ENCODE measurements around the gene WNT10A. TPM values are rescaled to one million over a fixed set of nuclear protein-coding genes. Genes with fewer than 3 reads are reported as not detected.
"Not testable (repeated sequence)": the region's sequence is repeated elsewhere in the genome, so short reads cannot be mapped to it uniquely, and the experiment has no call there.

The WNT10A gene
- polyA plus RNA-seq, 4 donors: 0.98 to 1.2 (median 1.1) TPM

DNA sequence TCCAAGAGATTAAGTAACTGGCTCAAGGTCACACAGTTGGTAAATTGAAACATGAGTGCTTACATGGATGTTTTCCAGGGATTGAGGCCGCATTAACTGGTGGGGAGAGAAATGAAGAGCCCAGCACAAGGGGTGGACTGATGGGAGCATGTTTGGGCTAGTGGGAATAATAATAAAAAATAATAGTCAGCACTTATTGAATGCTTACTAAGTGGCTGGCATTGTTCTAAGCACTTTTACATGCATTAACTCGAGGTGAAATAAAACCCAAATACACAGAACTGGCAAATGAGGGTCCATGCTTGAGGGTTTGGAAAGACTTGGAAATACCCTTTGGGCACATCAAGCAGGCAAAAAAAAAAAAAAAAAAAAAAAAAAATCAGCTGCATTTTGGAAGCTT lies 44.8 kb downstream of the WNT10A start:
- DNase-seq (ENCODE audit: low read depth in 4 of 4, low spot score in 2 of 4): no peak

DNA sequence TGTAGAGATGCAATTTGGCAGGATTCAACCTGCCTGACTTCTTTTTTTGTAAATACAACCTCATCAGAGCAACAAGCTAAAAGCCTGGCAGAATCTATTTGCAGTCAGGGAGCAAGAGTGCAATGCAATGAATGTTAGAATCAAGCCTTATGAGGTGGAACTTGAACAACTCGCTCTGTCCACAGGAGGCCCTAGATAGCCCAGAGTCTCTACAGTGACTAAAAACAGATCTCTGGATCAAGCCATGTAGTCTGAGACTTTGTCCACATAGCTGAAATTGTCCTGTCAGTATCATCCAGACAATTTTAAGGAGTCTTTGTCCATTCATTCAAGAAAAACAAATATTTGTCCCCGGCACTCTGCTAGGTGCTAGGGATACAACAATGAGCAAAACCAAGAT lies 46.8 kb downstream of the WNT10A start:
- no peak for DNase-seq (ENCODE audit: low read depth in 4 of 4, low spot score in 2 of 4)

DNA sequence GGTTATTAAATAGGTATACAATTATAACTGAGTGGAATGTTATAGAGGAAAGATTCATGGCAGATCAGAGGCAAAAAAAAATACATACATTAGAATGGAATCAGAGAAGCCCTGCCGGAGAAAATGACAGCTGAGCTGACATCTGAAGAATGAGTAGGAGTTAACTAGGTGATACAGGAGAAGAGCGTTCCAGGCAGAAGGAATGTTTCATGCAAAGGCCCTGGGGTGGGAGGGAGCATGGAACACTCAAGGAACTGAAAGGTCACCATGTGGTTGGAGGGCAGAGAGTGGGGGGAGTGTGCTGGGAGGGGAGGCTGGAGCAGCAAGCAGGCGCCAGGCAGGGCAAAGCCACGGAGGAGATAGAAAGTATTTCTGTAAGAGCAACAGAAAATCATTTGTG lies 47.2 kb downstream of the WNT10A start:
- DNase-seq (ENCODE audit: low read depth in 4 of 4, low spot score in 2 of 4): no peak

DNA sequence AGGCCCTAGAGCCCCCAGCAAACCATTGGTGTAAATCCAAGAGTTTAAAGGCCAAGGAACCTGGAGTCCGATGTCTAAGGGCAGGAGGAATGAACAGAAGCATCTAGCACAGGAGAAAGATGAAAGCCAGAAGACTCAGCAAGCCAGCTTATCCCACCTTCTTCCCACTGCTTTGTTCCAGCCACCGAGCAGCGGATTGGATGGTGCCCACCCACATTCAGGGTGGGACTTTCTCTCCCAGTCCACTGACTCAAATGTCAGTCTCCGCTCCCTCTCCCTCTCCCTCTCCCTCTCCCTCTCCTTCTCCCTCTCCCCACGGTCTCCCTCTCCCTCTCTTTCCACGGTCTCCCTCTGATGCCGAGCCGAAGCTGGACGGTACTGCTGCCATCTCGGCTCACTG lies 49.8 kb downstream of the WNT10A start:
- not testable (repeated sequence) for DNase-seq (ENCODE audit: low read depth in 4 of 4, low spot score in 2 of 4)

DNA sequence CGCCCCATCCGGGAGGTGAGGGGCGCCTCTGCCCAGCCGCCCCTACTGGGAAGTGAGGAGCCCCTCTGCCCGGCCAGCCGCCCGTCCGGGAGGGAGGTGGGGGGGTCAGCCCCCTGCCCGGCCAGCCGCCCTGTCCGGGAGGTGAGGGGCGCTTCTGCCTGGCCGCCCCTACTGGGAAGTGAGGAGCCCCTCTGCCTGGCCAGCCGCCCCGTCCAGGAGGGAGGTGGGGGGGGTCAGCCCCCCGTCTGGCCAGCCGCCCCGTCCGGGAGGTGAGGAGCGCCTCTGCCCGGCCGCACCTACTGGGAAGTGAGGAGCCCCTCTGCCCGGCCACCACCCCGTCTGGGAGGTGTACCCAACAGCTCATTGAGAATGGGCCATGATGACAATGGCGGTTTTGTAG lies 51.1 kb downstream of the WNT10A start:
- DNase-seq (ENCODE audit: low read depth in 4 of 4, low spot score in 2 of 4): not testable (repeated sequence)

Other genes starting within 250 kb of the WNT10A start
- 10 to 100 TPM; 15.2 to 25.7 (median 18.9) TPM for gene ZNF142, start 221.2 kb upstream of the WNT10A start, polyA plus RNA-seq (ENCODE audit: insufficient read length in 4 of 4)
- gene BCS1L, start 221.2 kb upstream of the WNT10A start, polyA plus RNA-seq (ENCODE audit: insufficient read length in 4 of 4): 10 to 100 TPM; 47.6 to 64.8 (median 58.9) TPM
- gene RNF25, start 208.8 kb upstream of the WNT10A start, polyA plus RNA-seq (ENCODE audit: insufficient read length in 4 of 4): 10 to 100 TPM; 44.3 to 53.9 (median 48.3) TPM
- gene STK36, start 208.8 kb upstream of the WNT10A start, polyA plus RNA-seq (ENCODE audit: insufficient read length in 4 of 4): 100 to 1,000 TPM in 2 of 4 donors, 10 to 100 TPM in 2; 37.0 to 118 (median 82.2) TPM
- 10 to 100 TPM; 25.8 to 44.4 (median 34.3) TPM for gene TTLL4, start 170.0 kb upstream of the WNT10A start, polyA plus RNA-seq (ENCODE audit: insufficient read length in 4 of 4)
- 10 to 100 TPM; 44.2 to 57.0 (median 51.7) TPM for gene CYP27A1, start 98.7 kb upstream of the WNT10A start, polyA plus RNA-seq (ENCODE audit: insufficient read length in 4 of 4)
- gene PRKAG3, start 49.0 kb upstream of the WNT10A start, polyA plus RNA-seq (ENCODE audit: insufficient read length in 4 of 4): under 1 TPM in 2 of 4 donors, not detected in 2; 0.07 to 0.17 TPM
- under 1 TPM; 0.13 to 0.57 (median 0.41) TPM for gene WNT6, start 21.0 kb upstream of the WNT10A start, polyA plus RNA-seq (ENCODE audit: insufficient read length in 4 of 4)
- gene CDK5R2, start 78.8 kb downstream of the WNT10A start, polyA plus RNA-seq (ENCODE audit: insufficient read length in 4 of 4): under 1 TPM in 2 of 4 donors, not detected in 2; 0.06 to 0.13 TPM
- gene FEV, start 104.3 kb downstream of the WNT10A start, polyA plus RNA-seq (ENCODE audit: insufficient read length in 4 of 4): under 1 TPM in 1 of 4 donors, not detected in 3; 0.13 TPM
- gene CRYBA2, start 112.6 kb downstream of the WNT10A start, polyA plus RNA-seq (ENCODE audit: insufficient read length in 4 of 4): not detected
- under 1 TPM; 0.24 to 0.73 (median 0.34) TPM for gene CFAP65, start 160.7 kb downstream of the WNT10A start, polyA plus RNA-seq (ENCODE audit: insufficient read length in 4 of 4)
- gene IHH, start 180.1 kb downstream of the WNT10A start, polyA plus RNA-seq (ENCODE audit: insufficient read length in 4 of 4): 1 to 10 TPM; 1.7 to 2.7 (median 1.8) TPM